ENCODE measurements around the gene ATP6V1B1.
"Not testable (repeated sequence)": the region's sequence is repeated elsewhere in the genome, so short reads cannot be mapped to it uniquely, and the experiment has no call there.

The ATP6V1B1 gene

DNA sequence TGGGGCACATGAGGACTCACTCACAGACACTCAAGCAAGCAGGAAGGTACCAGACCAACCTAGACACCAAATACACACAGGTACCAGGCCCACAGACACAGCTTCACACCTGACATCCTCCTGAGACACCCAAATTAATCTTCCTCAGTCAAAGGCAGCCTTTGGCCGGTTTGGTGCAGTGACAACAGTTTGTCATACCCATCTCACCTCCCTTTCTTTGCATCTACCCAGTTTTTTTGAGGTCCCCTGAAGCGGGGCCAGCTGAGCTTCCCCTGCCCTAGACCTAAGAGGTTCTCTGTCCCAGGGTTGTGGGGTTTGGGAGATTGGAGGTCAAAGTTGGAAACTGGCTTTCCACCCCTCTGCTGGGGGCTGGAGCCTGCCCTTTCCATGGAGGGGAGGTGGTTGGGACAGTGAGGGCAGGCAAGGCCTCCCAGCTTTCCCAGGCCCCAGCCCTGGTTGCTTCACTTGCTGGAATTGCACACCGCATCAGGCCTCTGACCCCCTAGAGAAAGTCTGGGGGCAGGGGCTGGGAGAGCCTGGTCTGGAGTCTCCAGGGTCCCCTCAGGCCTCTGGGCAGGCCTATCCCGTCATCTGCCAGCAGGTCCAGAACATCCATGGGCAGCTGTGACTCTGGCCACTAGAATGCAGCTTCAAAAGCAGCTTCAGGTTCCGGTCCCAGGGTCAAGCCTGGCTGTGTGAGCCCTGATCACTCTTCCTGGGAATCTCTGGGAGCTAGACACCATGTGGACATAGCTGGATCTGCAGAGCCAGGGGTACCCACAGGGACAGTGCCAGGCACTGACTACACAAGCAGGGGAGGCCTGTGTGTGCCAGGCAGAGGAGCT lies 71.5 kb downstream of the ATP6V1B1 start:
- Histone ChIP-seq H3K9ac (ENCODE audit: low read depth, low read length) (no peak overlapping the region), H3K27me3 (ENCODE audit: control insufficient read depth, insufficient read depth, low read length) (no peaks in the 10 kb centered on the region), H3K27ac (ENCODE audit: low read depth, low read length) (no peak overlapping the region), H3K9me3 (ENCODE audit: control insufficient read depth, insufficient read depth, low read length) (no peaks in the 10 kb centered on the region), H3K4me1 (ENCODE audit: control insufficient read depth, insufficient read depth, low read length) (peaks cover 4% of the 10 kb centered on the region), H3K4me3 (ENCODE audit: low read depth, low read length) (no peak overlapping the region), H3K36me3 (ENCODE audit: control insufficient read depth, insufficient read depth, low read length) (no peaks in the 10 kb centered on the region)

DNA sequence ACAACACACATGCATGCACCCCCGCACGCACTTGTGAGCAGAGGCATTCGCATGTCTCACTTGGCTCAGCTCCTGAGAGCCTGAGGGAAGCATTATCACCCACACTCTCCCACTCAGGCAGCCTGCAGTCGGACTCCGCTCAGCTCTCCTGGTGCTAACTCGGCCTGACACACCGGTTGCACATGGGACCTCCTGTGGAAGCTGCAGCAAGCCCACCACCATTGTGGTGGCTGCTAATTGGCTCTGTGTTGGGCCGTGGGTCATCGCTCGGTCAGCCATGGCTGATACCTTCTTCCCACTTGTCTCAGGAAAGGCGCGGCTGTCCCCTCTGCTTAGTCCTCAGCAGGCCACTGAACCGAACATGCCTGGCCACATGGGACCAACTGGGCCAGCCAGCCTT lies 72.6 kb downstream of the ATP6V1B1 start:
- Histone ChIP-seq H3K27me3 (ENCODE audit: control insufficient read depth, insufficient read depth, low read length) (no peaks in the 10 kb centered on the region), H3K9me3 (ENCODE audit: control insufficient read depth, insufficient read depth, low read length) (no peaks in the 10 kb centered on the region), H3K27ac (ENCODE audit: low read depth, low read length) (no peak overlapping the region), H3K36me3 (ENCODE audit: control insufficient read depth, insufficient read depth, low read length) (no peaks in the 10 kb centered on the region), H3K4me1 (ENCODE audit: control insufficient read depth, insufficient read depth, low read length) (no peaks in the 10 kb centered on the region), H3K9ac (ENCODE audit: low read depth, low read length) (no peak overlapping the region), H3K4me3 (ENCODE audit: low read depth, low read length) (no peak overlapping the region)

DNA sequence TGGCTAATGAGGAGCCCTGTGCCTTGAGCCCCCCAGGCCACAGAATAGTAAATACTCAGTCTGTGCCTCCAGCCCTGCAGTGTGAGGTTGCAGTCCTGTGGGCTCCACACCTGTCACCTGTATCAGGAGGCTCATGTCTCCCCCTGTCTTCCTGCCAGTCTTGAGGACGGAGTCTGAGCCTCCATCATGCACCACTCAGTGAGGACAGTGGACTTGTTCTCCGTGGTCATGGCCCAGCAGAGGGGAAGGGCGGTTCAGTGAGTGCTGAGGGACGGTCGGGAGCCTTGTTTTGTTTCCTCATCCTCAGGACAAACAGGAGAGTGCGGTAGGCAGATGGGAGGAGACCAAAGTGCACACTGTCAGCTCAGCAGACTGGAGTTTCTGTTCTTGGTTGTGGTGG lies 76.1 kb downstream of the ATP6V1B1 start:
- H3K9ac ChIP-seq (ENCODE audit: low read depth, low read length); H3K27me3 ChIP-seq (ENCODE audit: control insufficient read depth, insufficient read depth, low read length); H3K9me3 ChIP-seq (ENCODE audit: control insufficient read depth, insufficient read depth, low read length); H3K4me3 ChIP-seq (ENCODE audit: low read depth, low read length); H3K4me1 ChIP-seq (ENCODE audit: control insufficient read depth, insufficient read depth, low read length); H3K36me3 ChIP-seq (ENCODE audit: control insufficient read depth, insufficient read depth, low read length); H3K27ac ChIP-seq (ENCODE audit: low read depth, low read length): not testable (repeated sequence)

All from HUES48 (cell line).